CD4-positive, CD25-positive, alpha-beta regulatory T cell (primary cell): Measurements from ENCODE around the gene TUT1. TPM values are rescaled to one million over a fixed set of nuclear protein-coding genes. Genes with fewer than 3 reads are reported as not detected.
A peak's percentile ranks its signal among the peaks of the same experiment; 100 is the strongest.

Experiments
- ATAC-seq, 2 donors: fragments of 150-1000 bp; cut with Tn5 transposase; one replicate each; pipeline ENCODE4 v1.10.0; 2021; ENCODE audit warnings: low read depth in 2 of 2, moderate number of reproducible peaks in 2 of 2, moderate library complexity in 1 of 2
- DNase-seq, 3 donors: peaks; one replicate each; pipeline versions ENCODE4 v3.0.0 to v3.0.0-alpha.2; 2012 to 2022; ENCODE audit warnings: mixed read lengths in 1 of 3
- H3K27ac ChIP-seq: one replicate; pipeline ENCODE4 v1.7.0; 2013; ENCODE audit warnings: mild to moderate bottlenecking, low read length; ENCODE audit not compliant: insufficient read depth, poor library complexity, severe bottlenecking
- H3K27me3 ChIP-seq: one replicate; pipeline ENCODE4 v1.7.0; 2013; ENCODE audit warnings: low read length; ENCODE audit not compliant: control insufficient read depth, insufficient read depth
- H3K36me3 ChIP-seq: one replicate; pipeline ENCODE4 v1.7.0; 2013; ENCODE audit warnings: mild to moderate bottlenecking, low read length, moderate library complexity; ENCODE audit not compliant: control insufficient read depth, insufficient read depth
- H3K4me1 ChIP-seq: 2 replicates; pipeline ENCODE4 v1.7.0; 2013; ENCODE audit warnings: mild to moderate bottlenecking, low read length; ENCODE audit not compliant: insufficient read depth, control insufficient read depth, poor library complexity, severe bottlenecking
- H3K4me3 ChIP-seq: one replicate; pipeline ENCODE4 v1.7.0; 2013; ENCODE audit warnings: low read depth, mild to moderate bottlenecking, low read length, moderate library complexity
- H3K9me3 ChIP-seq, 2 experiments: 1 replicate in 1 of 2; 2 replicates in 1 of 2; pipeline ENCODE4 v1.7.0; 2013; ENCODE audit warnings: low read length in 2 of 2, mild to moderate bottlenecking in 1 of 2, moderate library complexity in 1 of 2; ENCODE audit not compliant: control insufficient read depth in 2 of 2
- H3K27ac Mint-ChIP-seq, 3 donors: one replicate each; pipeline ENCODE4 v1.8.0; 2020 to 2022; ENCODE audit warnings: mild to moderate bottlenecking in 3 of 3, mixed read lengths in 3 of 3, moderate library complexity in 2 of 3
- H3K27me3 Mint-ChIP-seq: one replicate; pipeline ENCODE4 v1.8.0; 2022; ENCODE audit warnings: mild to moderate bottlenecking, mixed read lengths
- H3K36me3 Mint-ChIP-seq: one replicate; pipeline ENCODE4 v1.8.0; 2020; ENCODE audit warnings: mixed read lengths
- H3K4me1 Mint-ChIP-seq, 4 donors: one replicate each; pipeline ENCODE4 v1.8.0; 2020 to 2022; ENCODE audit warnings: mixed read lengths in 4 of 4, mild to moderate bottlenecking in 1 of 4
- H3K4me3 Mint-ChIP-seq, 4 donors: one replicate each; pipeline ENCODE4 v1.8.0; 2020 to 2022; ENCODE audit warnings: mild to moderate bottlenecking in 4 of 4, mixed read lengths in 4 of 4, moderate library complexity in 3 of 4
- H3K9me3 Mint-ChIP-seq, 7 donors: one replicate each; pipeline ENCODE4 v1.8.0; 2020 to 2022; ENCODE audit warnings: mixed read lengths in 7 of 7, mild to moderate bottlenecking in 3 of 7, moderate library complexity in 2 of 7
- polyA plus RNA-seq, 4 donors: library from polyadenylated mRNA; unstranded; fragments of 300-500 nt; fragmentation: Illumina TruSeq; gene quantifications; one replicate each; pipeline ENCODE4 v1.2.3, GENCODE V29; 2021
- total RNA-seq: library from RNA; stranded (reverse); gene quantifications from one replicate; pipeline ENCODE4 v1.2.3, GENCODE V29; 2022

Gene TUT1
- total and polyA plus RNA-seq, 5 donors from 2014 or later = 6.5 to 22.0 (median 11.2) TPM

GRCh38 chr11:62615521-62615920, 24.2 kb upstream of the TUT1 start:
- peaks cover 34% of the 10 kb centered on the region for H3K4me1 ChIP-seq
- Mint-ChIP-seq H3K27me3 (no peaks in the 10 kb centered on the region), H3K9me3 (no peaks in the 10 kb centered on the region), H3K4me1 (peaks cover 0 to 49% (median 19%) of the 10 kb centered on the region in 4 donors), H3K27ac (no peak overlapping the region), H3K36me3 (peaks cover 10% of the 10 kb centered on the region), H3K4me3 (no peak overlapping the region)
- DNase-seq (no peak), ATAC-seq (no peak)
- no peaks in the 10 kb centered on the region for H3K9me3 ChIP-seq
- H3K27ac ChIP-seq = no peak overlapping the region
- no peaks in the 10 kb centered on the region for H3K36me3 ChIP-seq
- no peaks in the 10 kb centered on the region for H3K27me3 ChIP-seq
- H3K4me3 ChIP-seq = no peak overlapping the region

GRCh38 chr11:62614275-62614674, 23.0 kb upstream of the TUT1 start:
- Histone ChIP-seq H3K4me3 (no peak overlapping the region), H3K27ac (no peak overlapping the region), H3K4me1 (peaks cover 31% of the 10 kb centered on the region), H3K36me3 (peaks cover 3% of the 10 kb centered on the region), H3K9me3 (no peaks in the 10 kb centered on the region), H3K27me3 (no peaks in the 10 kb centered on the region)
- ATAC-seq = no peak
- peak overlapping the region; percentile 75 to 93 (median 82) for H3K4me3 Mint-ChIP-seq
- peaks cover 0 to 50% (median 22%) of the 10 kb centered on the region in 4 donors for H3K4me1 Mint-ChIP-seq
- peaks cover 14% of the 10 kb centered on the region for H3K36me3 Mint-ChIP-seq
- DNase-seq = no peak
- no peaks in the 10 kb centered on the region for H3K27me3 Mint-ChIP-seq
- no peaks in the 10 kb centered on the region for H3K9me3 Mint-ChIP-seq
- H3K27ac Mint-ChIP-seq = peak overlapping the region; percentile 61 to 94 (median 87)

GRCh38 chr11:62613291-62613778, 22.0 kb upstream of the TUT1 start:
- Mint-ChIP-seq H3K4me1 (peaks cover 0 to 54% (median 25%) of the 10 kb centered on the region in 4 donors), H3K36me3 (peaks cover 11% of the 10 kb centered on the region), H3K27me3 (no peaks in the 10 kb centered on the region), H3K27ac (peak overlapping the region in 2 of 3 donors; percentile 78 to 94), H3K9me3 (no peaks in the 10 kb centered on the region), H3K4me3 (peak overlapping the region; percentile 56 to 93 (median 82))
- H3K36me3 ChIP-seq = peaks cover 6% of the 10 kb centered on the region
- peak overlapping the region; percentile 92 for H3K27ac ChIP-seq
- no peak overlapping the region for H3K4me3 ChIP-seq
- ATAC-seq (no peak), DNase-seq (no peak)
- peaks cover 28% of the 10 kb centered on the region for H3K4me1 ChIP-seq
- H3K9me3 ChIP-seq = no peaks in the 10 kb centered on the region
- no peaks in the 10 kb centered on the region for H3K27me3 ChIP-seq

- H3K4me1 Mint-ChIP-seq = peaks cover 0 to 61% (median 30%) of the 10 kb centered on the region in 4 donors
- peaks cover 28% of the 10 kb centered on the region for H3K4me1 ChIP-seq
- H3K4me3 ChIP-seq = peak within 1 kb of the TSS; percentile 87
Observed at GRCh38 chr11:62612366-62613290, 21.3 kb upstream of the TUT1 start, which contains the start of the genes EML3 and ROM1. Gene EML3, minus strand, starts transcription at chr11:62612775. Its CDS starts 318 bp downstream, at chr11:62612457. Gene ROM1, plus strand, starts transcription at chr11:62613257. Its CDS starts 25 bp downstream, at chr11:62613282.

GRCh38 chr11:62611705-62612365, 20.5 kb upstream of the TUT1 start:
- Mint-ChIP-seq H3K4me3 (peak overlapping the region; percentile 97 to 99 (median 99)), H3K27ac (peak overlapping the region; percentile 97 to 99 (median 99)), H3K27me3 (no peaks in the 10 kb centered on the region), H3K36me3 (peaks cover 19% of the 10 kb centered on the region), H3K4me1 (peaks cover 0 to 62% (median 33%) of the 10 kb centered on the region in 4 donors), H3K9me3 (no peaks in the 10 kb centered on the region)
- ATAC-seq (peak; percentile 13 to 23), DNase-seq (peak in 2 of 3 donors; percentile 21 to 65)
- peak overlapping the region; percentile 87 for H3K4me3 ChIP-seq
- H3K4me1 ChIP-seq = peaks cover 28% of the 10 kb centered on the region
- no peaks in the 10 kb centered on the region for H3K27me3 ChIP-seq
- H3K36me3 ChIP-seq = peaks cover 10% of the 10 kb centered on the region
- H3K27ac ChIP-seq = peak overlapping the region; percentile 92
- no peaks in the 10 kb centered on the region for H3K9me3 ChIP-seq

More at GRCh38 chr11:62612366-62613290, 21.3 kb upstream of the TUT1 start, which contains the start of the genes EML3 and ROM1:
- H3K27me3 Mint-ChIP-seq = no peaks in the 10 kb centered on the region
- H3K9me3 Mint-ChIP-seq = no peaks in the 10 kb centered on the region
- peak within 1 kb of the TSS; percentile 97 to 99 (median 99) for H3K27ac Mint-ChIP-seq
- Histone ChIP-seq H3K9me3 (no peaks in the 10 kb centered on the region), H3K36me3 (peaks cover 10% of the 10 kb centered on the region), H3K27ac (peak within 1 kb of the TSS; percentile 92), H3K27me3 (no peaks in the 10 kb centered on the region)
- H3K36me3 Mint-ChIP-seq = peaks cover 17% of the 10 kb centered on the region
- DNase-seq = peak; percentile 84 to 94 (median 89)
- peak; percentile 80 to 81 for ATAC-seq
- H3K4me3 Mint-ChIP-seq = peak within 1 kb of the TSS; percentile 97 to 99 (median 99)

- DNase-seq (peak in 1 of 3 donors; percentile 8), ATAC-seq (no peak)
- no peaks in the 10 kb centered on the region for H3K27me3 Mint-ChIP-seq
- Histone ChIP-seq H3K4me3 (peak overlapping the region; percentile 87), H3K27ac (peak overlapping the region; percentile 92), H3K9me3 (no peaks in the 10 kb centered on the region), H3K27me3 (no peaks in the 10 kb centered on the region), H3K4me1 (peaks cover 28% of the 10 kb centered on the region), H3K36me3 (peaks cover 10% of the 10 kb centered on the region)
- H3K9me3 Mint-ChIP-seq = no peaks in the 10 kb centered on the region
- H3K36me3 Mint-ChIP-seq = peaks cover 22% of the 10 kb centered on the region
- H3K4me1 Mint-ChIP-seq = peaks cover 0 to 62% (median 32%) of the 10 kb centered on the region in 4 donors
- H3K4me3 Mint-ChIP-seq = peak overlapping the region; percentile 97 to 99 (median 99)
- peak overlapping the region; percentile 97 to 99 (median 99) for H3K27ac Mint-ChIP-seq
Observed at GRCh38 chr11:62610814-62611704, 19.7 kb upstream of the TUT1 start.
